ENCODE data around the gene ADCY3.
A peak's percentile ranks its signal among the peaks of the same experiment; 100 is the strongest.

The ADCY3 gene

GRCh38 chr2:24920098-24920808 lies at the start of gene ADCY3:
TSS of gene ADCY3 (minus strand) at chr2:24920237. CDS start at chr2:24918987, 1,250 bp downstream.
- DNase-seq = peak; percentile 66

- no peak for DNase-seq
These were observed 49.7 kb upstream of the ADCY3 start for GRCh38 chr2:24969784-24970183.

GRCh38 chr2:24961903-24962302 lies 41.9 kb upstream of the ADCY3 start:
- DNase-seq = no peak

- no peak for DNase-seq
These were observed 39.7 kb upstream of the ADCY3 start for GRCh38 chr2:24959761-24960160.

GRCh38 chr2:24958411-24958935 lies 38.4 kb upstream of the ADCY3 start:
- DNase-seq = no peak

- no peak for DNase-seq
These were observed 37.9 kb upstream of the ADCY3 start for GRCh38 chr2:24957976-24958375.

GRCh38 chr2:24957221-24957620 lies 37.2 kb upstream of the ADCY3 start:
- no peak for DNase-seq

GRCh38 chr2:24955921-24956320 lies 35.9 kb upstream of the ADCY3 start:
- DNase-seq = no peak

GRCh38 chr2:24955232-24955631 lies 35.2 kb upstream of the ADCY3 start:
- DNase-seq = no peak

GRCh38 chr2:24950102-24950501 lies 30.1 kb upstream of the ADCY3 start:
- DNase-seq = no peak

GRCh38 chr2:24948506-24948905 lies 28.5 kb upstream of the ADCY3 start:
- DNase-seq = no peak

- DNase-seq = no peak
These were observed 27.6 kb upstream of the ADCY3 start for GRCh38 chr2:24947561-24948157.

- no peak for DNase-seq
These were observed 25.9 kb upstream of the ADCY3 start for GRCh38 chr2:24945907-24946306.

- no peak for DNase-seq
These were observed 23.5 kb upstream of the ADCY3 start for GRCh38 chr2:24943427-24944053.

- DNase-seq = no peak
These were observed 19.3 kb upstream of the ADCY3 start for GRCh38 chr2:24939353-24939752.

GRCh38 chr2:24937236-24937635 lies 17.2 kb upstream of the ADCY3 start:
- no peak for DNase-seq

GRCh38 chr2:24935145-24935544 lies 15.1 kb upstream of the ADCY3 start:
- DNase-seq = no peak

- DNase-seq = no peak
These were observed 12.7 kb upstream of the ADCY3 start for GRCh38 chr2:24932715-24933114.

- no peak for DNase-seq
These were observed 10.7 kb upstream of the ADCY3 start for GRCh38 chr2:24930768-24931167.

- DNase-seq = no peak
These were observed 9.2 kb upstream of the ADCY3 start for GRCh38 chr2:24929230-24929629.

- DNase-seq = no peak
These were observed 8.0 kb upstream of the ADCY3 start for GRCh38 chr2:24928036-24928435.

GRCh38 chr2:24926602-24927252 lies 6.7 kb upstream of the ADCY3 start:
- peak; percentile 51 for DNase-seq

GRCh38 chr2:24926220-24926601 lies 6.2 kb upstream of the ADCY3 start:
- no peak for DNase-seq

- no peak for DNase-seq
These were observed 5.8 kb upstream of the ADCY3 start for GRCh38 chr2:24925815-24926214.
